Activated B cell treated with CpG ODN at 0.5 μM for 24 hours (primary cell): Measurements from ENCODE around the gene DSG1. TPM values are rescaled to one million over a fixed set of nuclear protein-coding genes. Genes with fewer than 3 reads are reported as not detected.

Experiments used
- ATAC-seq: fragments of 200-7000 bp; cut with Tn5 transposase; one replicate; pipeline ENCODE4 v1.10.0; 2021; ENCODE audit warnings: low read depth, mild to moderate bottlenecking, moderate library complexity
- CTCF ChIA-PET: fragments of 350-600 bp; sonication (Branson Sonifier 250); formaldehyde crosslinking; loops from one replicate; lab custom pipeline; 2021; ENCODE audit warnings: antibody characterized with exemption; lab: Charles Lee
- POLR2A ChIA-PET: fragments of 350-600 bp; sonication (Branson Sonifier 250); formaldehyde crosslinking; loops from one replicate; lab custom pipeline; 2021; ENCODE audit warnings: antibody characterized with exemption; lab: Charles Lee
- DNase-seq: peaks from one replicate; pipeline ENCODE4 v3.0.0; 2022
- H3K27ac Mint-ChIP-seq: one replicate; pipeline ENCODE4 v1.8.0; 2020; ENCODE audit warnings: mixed read lengths
- H3K27me3 Mint-ChIP-seq: one replicate; pipeline ENCODE4 v1.8.0; 2021; ENCODE audit warnings: mixed read lengths
- H3K36me3 Mint-ChIP-seq: one replicate; pipeline ENCODE4 v1.8.0; 2021; ENCODE audit warnings: low read depth, mixed read lengths
- H3K4me1 Mint-ChIP-seq: one replicate; pipeline ENCODE4 v1.8.0; 2021; ENCODE audit warnings: mixed read lengths
- H3K4me3 Mint-ChIP-seq: one replicate; pipeline ENCODE4 v1.8.0; 2020; ENCODE audit warnings: mild to moderate bottlenecking, mixed read lengths
- H3K9me3 Mint-ChIP-seq: one replicate; pipeline ENCODE4 v1.8.0; 2020; ENCODE audit warnings: mixed read lengths
- CTCF ChIP-seq: fragments of 200-600 bp; IDR thresholded peaks from one replicate; pipeline ENCODE4 v1.8.0; 2022; ENCODE audit warnings: antibody characterized with exemption, mild to moderate bottlenecking
- intact Hi-C: fragments of 100-400 bp; cut with micrococcal nuclease; formaldehyde crosslinking; loops from one replicate; pipeline ENCODE4 v1.15.1; 2024
- total RNA-seq: library from RNA; stranded (reverse); gene quantifications from 2 replicates; pipeline ENCODE4 v1.2.3, GENCODE V29; 2022

The DSG1 gene
- total RNA-seq, 1 donor from 2014 or later = not detected

- DNase-seq (no peak), ATAC-seq (no peak)
- POLR2A ChIA-PET = no interaction called here
- no peaks in the 10 kb centered on the region for H3K27me3 Mint-ChIP-seq
- CTCF ChIA-PET = no interaction called here
- no peaks in the 10 kb centered on the region for H3K4me1 Mint-ChIP-seq
- intact Hi-C loops = no loop called here
- TF ChIP-seq CTCF = no peak
- no peak overlapping the region for H3K4me3 Mint-ChIP-seq
- H3K27ac Mint-ChIP-seq = no peak overlapping the region
- H3K36me3 Mint-ChIP-seq = no peaks in the 10 kb centered on the region
- H3K9me3 Mint-ChIP-seq = no peaks in the 10 kb centered on the region
Observed at GRCh38 chr18:31369478-31369877, 51.5 kb downstream of the DSG1 start.

- Mint-ChIP-seq H3K4me3 (no peak overlapping the region), H3K27ac (no peak overlapping the region), H3K27me3 (no peaks in the 10 kb centered on the region), H3K4me1 (no peaks in the 10 kb centered on the region), H3K36me3 (no peaks in the 10 kb centered on the region), H3K9me3 (no peaks in the 10 kb centered on the region)
- CTCF ChIA-PET = no interaction called here
- no peak for TF ChIP-seq CTCF
- ATAC-seq = no peak
- no peak for DNase-seq
- intact Hi-C loops = no loop called here
- POLR2A ChIA-PET = no interaction called here
Observed at GRCh38 chr18:31371989-31372388, 54.0 kb downstream of the DSG1 start.

GRCh38 chr18:31373641-31374040, 55.7 kb downstream of the DSG1 start:
- POLR2A ChIA-PET = no interaction called here
- TF ChIP-seq CTCF = no peak
- no peaks in the 10 kb centered on the region for H3K27me3 Mint-ChIP-seq
- intact Hi-C loops = no loop called here
- no peak overlapping the region for H3K4me3 Mint-ChIP-seq
- H3K27ac Mint-ChIP-seq = no peak overlapping the region
- CTCF ChIA-PET = no interaction called here
- no peaks in the 10 kb centered on the region for H3K4me1 Mint-ChIP-seq
- DNase-seq (no peak), ATAC-seq (no peak)
- H3K9me3 Mint-ChIP-seq = peaks cover 3% of the 10 kb centered on the region
- no peaks in the 10 kb centered on the region for H3K36me3 Mint-ChIP-seq

- ChIA-PET POLR2A (no interaction called here), CTCF (no interaction called here)
- no peaks in the 10 kb centered on the region for H3K4me1 Mint-ChIP-seq
- peaks cover 3% of the 10 kb centered on the region for H3K9me3 Mint-ChIP-seq
- intact Hi-C loops = no loop called here
- H3K4me3 Mint-ChIP-seq = no peak within 1 kb of the TSS
- no peak for TF ChIP-seq CTCF
- ATAC-seq (no peak), DNase-seq (no peak)
- H3K36me3 Mint-ChIP-seq = no peaks in the 10 kb centered on the region
- H3K27ac Mint-ChIP-seq = no peak within 1 kb of the TSS
- no peaks in the 10 kb centered on the region for H3K27me3 Mint-ChIP-seq
Observed at GRCh38 chr18:31376477-31376876, 58.5 kb downstream of the DSG1 start, which contains the start of gene DSG4. TSS of gene DSG4 (plus strand) at chr18:31376777. CDS start at chr18:31376912, 135 bp downstream.

GRCh38 chr18:31380912-31381311, 63.0 kb downstream of the DSG1 start:
- no peak for ATAC-seq
- ChIA-PET POLR2A (no interaction called here), CTCF (no interaction called here)
- intact Hi-C loops = no loop called here
- TF ChIP-seq CTCF = no peak
- no peaks in the 10 kb centered on the region for H3K4me1 Mint-ChIP-seq
- H3K27me3 Mint-ChIP-seq = no peaks in the 10 kb centered on the region
- peaks cover 3% of the 10 kb centered on the region for H3K9me3 Mint-ChIP-seq
- H3K36me3 Mint-ChIP-seq = no peaks in the 10 kb centered on the region
- H3K4me3 Mint-ChIP-seq = no peak overlapping the region
- no peak overlapping the region for H3K27ac Mint-ChIP-seq
- DNase-seq = no peak
